Stimulated activated CD8-positive, alpha-beta memory T cell treated with anti-CD3 and anti-CD28 coated beads, Interleukin-7, amount 100 ng/mL, for 48 hours (primary cell): ENCODE measurements around the gene SLC37A1.
"Not testable (repeated sequence)": the region's sequence is repeated elsewhere in the genome, so short reads cannot be mapped to it uniquely, and the experiment has no call there.

Experiments
- DNase-seq, 2 donors: peaks; one replicate each; pipeline ENCODE4 v3.0.0-alpha.2; 2020; ENCODE audit warnings: low read depth in 1 of 2; ENCODE audit errors: extremely low read depth in 1 of 2

SLC37A1 gene

DNA sequence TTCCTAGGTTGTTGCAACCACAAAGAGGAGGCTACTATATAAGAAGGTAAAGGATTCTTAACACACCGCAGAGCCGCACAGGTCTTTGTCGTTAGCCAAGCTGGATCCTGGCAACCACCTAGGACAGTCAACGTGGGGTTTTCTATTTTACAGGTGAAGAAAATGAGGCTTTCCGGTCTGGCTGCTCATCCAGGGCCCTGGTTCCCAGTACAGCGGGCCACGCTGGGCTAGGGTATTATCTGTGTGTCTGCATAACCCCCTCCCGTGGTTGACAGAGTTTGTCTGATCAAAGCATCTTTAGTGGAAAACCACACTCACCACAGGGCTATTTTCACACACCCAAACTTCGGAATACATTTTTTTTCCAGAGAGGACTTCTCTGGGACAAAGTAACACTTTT, 100.7 kb downstream of the SLC37A1 start:
- peak; percentile 15 for DNase-seq

DNA sequence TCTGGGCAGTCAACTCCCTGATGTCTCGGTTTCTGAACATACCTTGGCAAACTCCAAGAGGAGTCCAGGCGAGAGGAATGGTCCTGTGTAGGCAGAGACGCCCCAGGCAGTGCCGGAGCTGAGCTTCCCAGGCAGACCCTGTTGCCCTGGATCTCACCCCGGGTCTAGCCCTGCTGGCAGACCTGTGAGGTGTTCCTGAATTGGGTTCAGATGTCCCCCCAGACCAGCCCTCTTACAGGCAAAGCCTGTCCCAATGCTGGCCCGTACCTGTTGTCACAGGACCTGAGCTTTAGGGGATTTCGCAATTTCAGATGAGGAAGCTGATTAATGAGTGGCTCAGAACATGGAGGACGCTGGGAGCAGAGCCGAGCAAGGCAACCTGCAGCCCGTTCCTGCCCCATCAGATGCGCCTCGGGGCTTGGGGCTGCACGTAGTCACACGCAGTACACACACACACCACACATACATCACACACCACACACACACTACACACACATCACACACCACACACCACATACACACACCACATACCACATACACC, 101.2 kb downstream of the SLC37A1 start:
- peak; percentile 13 to 39 for DNase-seq

- DNase-seq: not testable (repeated sequence)
Observed at GRCh38 chr21:42615377-42615776, 101.7 kb downstream of the SLC37A1 start.

DNA sequence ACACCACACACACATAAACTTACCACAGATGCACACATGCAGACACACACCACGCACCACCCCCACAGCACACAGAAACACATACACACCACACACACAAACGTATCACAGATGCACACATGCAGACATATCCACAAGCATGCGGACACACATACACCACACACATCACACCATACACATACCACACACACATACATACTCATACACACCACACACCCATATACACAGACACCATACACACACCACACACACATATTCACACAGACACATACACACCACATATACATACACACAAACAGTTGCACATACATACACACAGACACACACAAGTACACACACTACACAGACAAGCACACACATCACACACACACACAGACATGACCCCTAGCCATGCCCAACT, 102.3 kb downstream of the SLC37A1 start:
- no peak for DNase-seq

DNA sequence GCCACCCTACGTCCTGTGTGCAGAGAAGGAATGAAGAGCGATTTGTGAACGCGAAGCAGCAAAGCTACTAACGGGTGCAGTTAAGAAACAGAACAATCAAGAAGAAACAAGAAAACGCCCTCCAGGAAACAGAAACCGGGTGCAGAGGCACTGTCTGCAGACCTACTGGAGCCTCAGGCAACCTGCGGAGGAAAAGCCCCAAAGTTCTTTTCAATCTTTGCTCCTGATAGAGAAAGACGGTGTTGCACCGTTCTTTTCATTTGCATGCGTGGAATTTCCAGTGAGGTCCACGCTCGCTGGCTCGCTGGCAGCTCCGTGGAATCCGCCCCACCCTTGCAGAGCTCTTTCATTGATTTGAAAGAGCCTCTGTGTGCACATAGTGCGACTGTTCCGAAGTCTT, 102.8 kb downstream of the SLC37A1 start:
- DNase-seq: no peak

DNA sequence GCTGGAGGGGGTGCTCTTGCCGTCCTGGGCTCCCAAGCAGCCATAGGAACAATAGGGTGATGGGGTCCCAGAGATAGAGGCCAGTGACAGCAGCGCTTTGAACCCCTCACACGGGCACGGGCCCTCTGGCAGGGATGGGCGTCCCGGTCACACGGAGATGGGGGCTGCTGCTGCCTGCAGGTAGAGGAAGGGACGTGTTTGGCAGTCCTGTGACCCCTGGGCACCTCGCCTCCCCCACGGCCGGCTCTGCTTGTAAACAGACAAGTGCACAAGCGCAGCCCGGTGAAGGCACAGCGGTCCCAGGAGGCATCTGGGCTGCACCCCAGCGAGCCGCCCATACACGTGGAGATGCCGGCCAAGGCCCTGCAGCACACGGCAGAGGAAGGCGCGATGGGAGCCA, 103.3 kb downstream of the SLC37A1 start:
- no peak for DNase-seq

- DNase-seq: no peak
Observed at GRCh38 chr21:42617486-42617885, 103.8 kb downstream of the SLC37A1 start.

- no peak for DNase-seq
Observed at GRCh38 chr21:42618707-42619102, 105.1 kb downstream of the SLC37A1 start.

DNA sequence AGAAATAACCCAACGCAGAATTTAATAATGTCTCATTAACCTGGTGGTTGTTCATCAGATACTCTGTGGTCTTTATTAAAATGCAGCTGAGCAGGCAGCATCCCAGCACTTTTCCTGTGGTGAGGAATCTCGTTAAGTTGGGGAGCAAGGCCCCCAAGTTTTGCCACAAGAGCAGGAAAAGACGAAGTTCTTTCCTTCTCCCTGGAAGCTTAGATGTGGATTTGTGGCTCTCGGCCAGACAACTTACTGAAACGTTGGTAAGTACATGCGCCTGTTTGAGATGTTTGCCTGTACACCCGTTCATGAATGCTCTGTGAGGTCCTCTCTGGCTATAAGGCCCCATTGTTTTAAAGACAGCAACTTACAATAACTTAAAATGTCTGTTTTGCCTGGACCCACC, 105.5 kb downstream of the SLC37A1 start:
- DNase-seq: no peak

- no peak for DNase-seq
Observed at GRCh38 chr21:42619841-42620240, 106.2 kb downstream of the SLC37A1 start.

GRCh38 chr21:42621166-42621818, 107.6 kb downstream of the SLC37A1 start:
- no peak for DNase-seq

DNA sequence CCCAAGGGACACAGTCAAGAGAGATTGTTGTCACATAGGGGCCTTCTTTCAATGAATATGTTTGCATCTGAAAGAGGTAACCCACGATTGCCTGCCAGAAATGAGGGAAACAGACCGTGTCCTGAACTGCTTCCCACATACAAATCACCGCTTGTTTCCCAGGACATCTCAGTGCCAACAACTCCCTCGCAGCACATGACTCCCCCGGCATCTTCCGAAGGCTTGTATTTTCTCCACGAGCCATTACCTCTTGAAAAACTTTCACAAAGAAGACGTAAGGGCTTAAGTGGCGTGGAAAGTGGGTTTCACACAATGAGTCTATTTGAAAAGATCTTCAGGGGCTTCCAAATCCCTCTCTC, 108.1 kb downstream of the SLC37A1 start:
- DNase-seq: no peak

GRCh38 chr21:42622284-42622683, 108.6 kb downstream of the SLC37A1 start:
- DNase-seq: no peak

DNA sequence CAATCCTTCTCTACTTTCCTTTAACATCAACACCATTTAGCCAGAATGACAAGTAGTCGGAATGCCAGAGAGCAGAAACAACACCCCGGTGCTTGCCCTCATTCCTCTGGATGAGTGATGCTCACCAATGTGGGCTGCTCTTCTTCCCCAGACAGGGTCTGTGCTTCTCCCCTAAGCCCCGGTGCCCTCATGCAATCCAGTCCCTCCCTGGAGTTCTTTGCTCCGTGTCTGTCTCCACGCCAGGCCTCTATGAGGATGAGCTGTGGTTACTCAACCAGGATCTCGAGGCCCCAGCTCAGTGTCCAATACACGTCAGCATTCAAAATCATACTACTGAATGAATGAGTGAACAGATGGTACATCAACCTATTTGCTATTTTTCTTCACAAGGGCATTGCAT, 110.0 kb downstream of the SLC37A1 start:
- no peak for DNase-seq

GRCh38 chr21:42624095-42624790, 110.6 kb downstream of the SLC37A1 start:
- DNase-seq: no peak

DNA sequence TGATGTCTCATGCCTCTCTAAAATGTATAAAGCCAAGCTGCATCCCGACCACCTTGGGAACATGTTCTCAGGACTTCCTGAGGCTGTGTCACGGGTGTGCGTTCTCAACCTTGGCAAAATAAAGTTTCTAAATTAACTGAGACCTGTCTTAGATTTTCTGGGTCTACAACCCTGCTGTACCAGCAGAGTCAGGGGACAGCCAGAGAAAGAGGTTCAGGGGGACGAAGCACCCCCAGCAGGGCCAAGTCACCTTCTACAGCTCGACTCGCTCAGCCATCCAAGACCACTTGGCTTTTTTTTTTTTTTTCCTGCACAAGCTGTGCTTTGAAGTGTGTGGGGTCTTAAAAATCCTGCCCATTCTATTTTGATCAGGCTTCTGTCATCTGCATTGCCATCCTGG, 111.3 kb downstream of the SLC37A1 start:
- no peak for DNase-seq

DNA sequence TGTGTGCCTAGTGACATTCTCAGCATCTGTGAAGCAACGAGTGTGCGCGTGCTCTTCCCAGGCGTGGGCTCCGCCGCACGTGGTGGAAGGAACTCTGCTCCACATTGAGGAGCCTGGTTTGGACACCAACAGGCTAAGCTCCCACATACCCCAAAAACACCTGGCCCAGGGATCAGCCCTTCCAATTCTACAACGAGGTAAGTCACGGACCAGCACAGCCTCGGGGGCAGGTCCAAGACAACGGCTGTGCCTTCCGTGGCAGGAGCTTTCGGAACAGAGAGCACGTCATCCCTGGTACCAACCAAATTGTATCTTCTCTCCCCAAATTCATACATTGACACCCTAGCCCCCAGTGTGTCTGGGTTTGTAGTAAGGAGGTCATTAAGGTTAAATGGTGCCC, 112.5 kb downstream of the SLC37A1 start:
- DNase-seq: no peak

GRCh38 chr21:42627527-42628289, 114.1 kb downstream of the SLC37A1 start:
- DNase-seq: no peak

DNA sequence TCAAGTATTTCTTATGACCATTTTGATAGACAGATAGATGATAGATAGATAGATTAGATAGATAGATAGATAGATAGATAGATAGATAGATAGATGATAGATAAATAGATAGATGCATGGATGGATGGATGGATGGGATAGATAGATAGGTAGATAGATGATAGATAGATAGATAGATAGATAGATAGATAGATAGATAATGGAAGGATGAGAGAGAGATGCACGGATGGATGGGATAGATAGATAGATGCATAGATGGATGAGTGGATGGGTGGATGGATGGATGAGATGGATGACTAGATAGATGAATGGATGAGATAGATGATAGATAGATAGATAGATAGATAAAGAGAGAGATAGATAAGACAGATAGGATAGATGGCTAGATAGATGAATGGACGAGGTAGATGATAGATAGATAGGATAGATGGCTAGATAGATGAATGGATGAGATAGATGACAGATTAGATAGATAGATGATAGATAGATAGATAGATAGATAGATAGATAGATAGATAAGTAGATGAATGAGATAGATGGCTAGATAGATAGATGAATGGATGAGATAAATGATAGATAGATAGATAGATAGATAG, 114.9 kb downstream of the SLC37A1 start:
- DNase-seq: not testable (repeated sequence)

GRCh38 chr21:42629933-42630589, 116.4 kb downstream of the SLC37A1 start:
- no peak for DNase-seq

- no peak for DNase-seq
Observed at GRCh38 chr21:42630626-42631025, 117.0 kb downstream of the SLC37A1 start.
